ACC112 (cell line): ENCODE data around the gene RTN4RL1.
"Not testable (repeated sequence)": the region's sequence is repeated elsewhere in the genome, so short reads cannot be mapped to it uniquely, and the experiment has no call there.

Experiments
- H2AFZ ChIP-seq: fragments of 200-600 bp; sonication (generic); one replicate; pipeline ENCODE4 v1.6.0; 2017; ENCODE audit warnings: antibody characterized with exemption, low read length; ENCODE audit not compliant: unreplicated experiment
- H3K27ac ChIP-seq: fragments of 200-600 bp; sonication (generic); 2 replicates; pipeline ENCODE4 v1.5.1; 2014; ENCODE audit warnings: low read depth, mild to moderate bottlenecking, antibody characterized with exemption, low read length, moderate library complexity
- H3K27me3 ChIP-seq: fragments of 200-600 bp; sonication (generic); 2 replicates; pipeline ENCODE4 v1.6.1; 2014; ENCODE audit warnings: mild to moderate bottlenecking, antibody characterized with exemption, low read length, moderate library complexity, mixed read lengths; ENCODE audit not compliant: insufficient read depth
- H3K36me3 ChIP-seq: fragments of 200-600 bp; sonication (generic); 2 replicates; pipeline ENCODE4 v1.6.1; 2016; ENCODE audit warnings: mild to moderate bottlenecking, antibody characterized with exemption, low read length, moderate library complexity, mixed read lengths; ENCODE audit not compliant: insufficient read depth
- H3K4me1 ChIP-seq: fragments of 200-600 bp; sonication (generic); one replicate; pipeline ENCODE4 v1.6.1; 2016; ENCODE audit warnings: low read length, mixed read lengths; ENCODE audit not compliant: insufficient read depth, unreplicated experiment, control insufficient read depth
- H3K4me3 ChIP-seq: fragments of 200-600 bp; sonication (generic); 2 replicates; pipeline ENCODE4 v1.5.1; 2014; ENCODE audit warnings: mild to moderate bottlenecking, low read depth, low read length
- H3K79me2 ChIP-seq: fragments of 200-600 bp; sonication (generic); one replicate; pipeline ENCODE4 v1.6.0; 2016; ENCODE audit warnings: low read length; ENCODE audit not compliant: control insufficient read depth, unreplicated experiment, insufficient read depth

The RTN4RL1 gene

DNA sequence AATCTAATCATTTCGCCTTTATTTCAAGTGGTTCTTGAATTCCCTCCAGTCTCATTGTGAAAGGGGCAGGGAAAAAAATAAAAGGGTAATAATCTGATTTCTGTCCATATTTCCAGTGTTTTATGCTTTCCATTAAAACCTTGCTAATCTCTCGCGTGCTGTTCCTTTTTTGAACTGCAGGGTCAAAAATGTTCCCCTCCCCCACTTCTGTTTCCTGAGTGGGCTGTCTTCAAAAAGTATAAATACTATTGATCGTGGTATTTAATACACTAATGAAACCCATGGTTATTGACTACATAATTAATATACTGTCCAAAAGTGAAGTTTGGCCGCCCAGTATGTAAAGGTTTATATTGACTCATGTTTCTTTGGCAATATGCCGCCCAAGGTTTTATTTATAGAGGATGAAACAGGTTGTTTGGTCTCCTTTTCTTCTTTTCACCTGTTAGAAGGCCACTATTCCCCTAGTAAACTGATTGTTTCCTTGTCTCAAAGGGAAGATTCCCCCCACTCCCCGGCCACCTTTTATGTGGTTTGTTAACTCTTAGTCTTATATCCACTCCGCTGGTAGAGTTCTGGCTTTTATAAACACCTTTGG is 125.6 kb downstream of the RTN4RL1 start:
- Histone ChIP-seq H3K4me1 (no peaks in the 10 kb centered on the region), H3K36me3 (peaks cover 10% of the 10 kb centered on the region; the same call in 1 of the 2 replicates), H3K4me3 (no peak overlapping the region), H2AFZ (no peak overlapping the region), H3K27me3 (peaks cover 3% of the 10 kb centered on the region; the same call in 1 of the 2 replicates), H3K27ac (no peak overlapping the region), H3K79me2 (no peaks in the 10 kb centered on the region)

DNA sequence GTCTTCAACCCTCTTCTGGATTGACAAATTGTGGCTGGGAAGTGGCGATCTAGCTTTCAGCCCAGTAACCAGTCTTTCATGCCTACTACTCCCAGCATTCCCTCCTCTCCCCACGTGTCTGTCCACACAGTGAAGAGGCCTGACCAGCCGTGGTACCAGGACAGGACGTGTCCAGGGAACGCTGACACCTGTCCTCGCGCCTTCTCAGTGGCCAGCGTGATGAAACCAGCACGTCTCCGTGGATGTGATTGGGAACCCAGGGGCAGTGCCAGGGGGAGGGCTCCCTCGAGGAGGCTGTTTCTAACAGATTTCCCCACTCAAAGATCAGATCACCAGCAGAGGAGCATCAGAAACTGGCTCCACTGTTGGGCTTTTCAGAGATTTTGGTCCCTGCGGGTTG is 126.3 kb downstream of the RTN4RL1 start:
- no peak overlapping the region for H3K27ac ChIP-seq
- H3K27me3 ChIP-seq: no peaks in the 10 kb centered on the region
- H3K36me3 ChIP-seq: peaks cover 10% of the 10 kb centered on the region; the same call in 1 of the 2 replicates
- H3K4me3 ChIP-seq: no peak overlapping the region
- no peak overlapping the region for H2AFZ ChIP-seq
- H3K4me1 ChIP-seq: no peaks in the 10 kb centered on the region
- H3K79me2 ChIP-seq: no peaks in the 10 kb centered on the region

DNA sequence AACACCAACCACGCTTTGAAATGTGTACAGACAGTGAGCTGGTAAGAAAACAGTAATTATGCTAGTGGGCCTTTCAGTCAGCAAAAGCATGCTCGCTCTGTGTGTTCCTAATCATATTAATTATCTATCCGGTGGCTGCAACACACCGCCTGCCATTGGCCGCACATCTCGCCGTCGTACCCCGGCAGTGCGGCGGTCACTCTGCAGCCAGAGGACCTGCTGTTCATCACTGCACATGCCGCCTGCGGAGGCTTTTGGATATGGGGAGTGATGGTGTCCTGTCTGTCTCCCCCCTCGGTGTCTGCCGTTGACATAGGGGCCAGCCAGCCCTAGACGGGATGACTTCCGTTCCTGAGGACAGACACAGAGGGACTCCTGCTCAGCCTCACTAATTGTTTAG is 126.8 kb downstream of the RTN4RL1 start:
- Histone ChIP-seq H3K79me2 (no peaks in the 10 kb centered on the region), H3K4me1 (no peaks in the 10 kb centered on the region), H3K36me3 (peaks cover 10% of the 10 kb centered on the region; the same call in 1 of the 2 replicates), H3K27me3 (no peaks in the 10 kb centered on the region), H3K27ac (no peak overlapping the region), H3K4me3 (no peak overlapping the region), H2AFZ (no peak overlapping the region)

- Histone ChIP-seq H3K36me3 (peaks cover 15% of the 10 kb centered on the region; the same call in 1 of the 2 replicates), H3K27ac (no peak overlapping the region), H3K27me3 (no peaks in the 10 kb centered on the region), H3K4me1 (no peaks in the 10 kb centered on the region), H2AFZ (no peak overlapping the region), H3K4me3 (no peak overlapping the region), H3K79me2 (no peaks in the 10 kb centered on the region)
Measured at GRCh38 chr17:1897105-1897656, 128.0 kb downstream of the RTN4RL1 start.

GRCh38 chr17:1896243-1897104 is 128.7 kb downstream of the RTN4RL1 start:
- H3K27ac ChIP-seq: no peak overlapping the region
- H3K36me3 ChIP-seq: peaks cover 15% of the 10 kb centered on the region; the same call in 1 of the 2 replicates

DNA sequence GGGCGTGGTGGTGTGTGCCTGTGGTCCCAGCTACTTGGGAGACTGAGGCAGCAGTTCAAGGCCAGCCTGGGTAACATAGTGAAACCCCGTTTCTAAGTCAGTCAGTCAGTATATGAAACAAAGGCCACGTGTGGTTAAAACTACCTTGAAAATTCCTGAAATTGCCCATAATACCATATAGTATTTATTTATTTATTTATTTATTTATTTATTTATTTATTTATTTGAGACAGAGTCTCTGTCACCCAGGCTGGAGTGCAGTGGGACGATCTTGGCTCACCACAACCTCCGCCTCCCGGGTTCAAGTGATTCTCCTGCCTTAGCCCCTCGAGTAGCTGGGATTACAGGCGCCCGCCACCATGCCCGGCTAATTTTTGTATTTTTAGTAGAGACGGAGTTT is 129.7 kb downstream of the RTN4RL1 start:
- not testable (repeated sequence) for H3K27ac ChIP-seq, H3K4me1 ChIP-seq, H3K79me2 ChIP-seq, H3K27me3 ChIP-seq, H3K4me3 ChIP-seq, H2AFZ ChIP-seq
- H3K36me3 ChIP-seq: peaks cover 19% of the 10 kb centered on the region; the same call in 1 of the 2 replicates

More at GRCh38 chr17:1896243-1897104, 128.7 kb downstream of the RTN4RL1 start:
- Histone ChIP-seq H3K79me2 (no peaks in the 10 kb centered on the region), H3K27me3 (no peaks in the 10 kb centered on the region), H3K4me1 (no peaks in the 10 kb centered on the region), H2AFZ (no peak overlapping the region), H3K4me3 (no peak overlapping the region)

GRCh38 chr17:1894753-1895339 is 130.3 kb downstream of the RTN4RL1 start:
- no peaks in the 10 kb centered on the region for H3K79me2 ChIP-seq
- no peak overlapping the region for H3K27ac ChIP-seq
- H3K27me3 ChIP-seq: no peaks in the 10 kb centered on the region
- no peak overlapping the region for H2AFZ ChIP-seq
- no peaks in the 10 kb centered on the region for H3K4me1 ChIP-seq
- no peak overlapping the region for H3K4me3 ChIP-seq
- H3K36me3 ChIP-seq: peaks cover 19% of the 10 kb centered on the region; the same call in 1 of the 2 replicates

DNA sequence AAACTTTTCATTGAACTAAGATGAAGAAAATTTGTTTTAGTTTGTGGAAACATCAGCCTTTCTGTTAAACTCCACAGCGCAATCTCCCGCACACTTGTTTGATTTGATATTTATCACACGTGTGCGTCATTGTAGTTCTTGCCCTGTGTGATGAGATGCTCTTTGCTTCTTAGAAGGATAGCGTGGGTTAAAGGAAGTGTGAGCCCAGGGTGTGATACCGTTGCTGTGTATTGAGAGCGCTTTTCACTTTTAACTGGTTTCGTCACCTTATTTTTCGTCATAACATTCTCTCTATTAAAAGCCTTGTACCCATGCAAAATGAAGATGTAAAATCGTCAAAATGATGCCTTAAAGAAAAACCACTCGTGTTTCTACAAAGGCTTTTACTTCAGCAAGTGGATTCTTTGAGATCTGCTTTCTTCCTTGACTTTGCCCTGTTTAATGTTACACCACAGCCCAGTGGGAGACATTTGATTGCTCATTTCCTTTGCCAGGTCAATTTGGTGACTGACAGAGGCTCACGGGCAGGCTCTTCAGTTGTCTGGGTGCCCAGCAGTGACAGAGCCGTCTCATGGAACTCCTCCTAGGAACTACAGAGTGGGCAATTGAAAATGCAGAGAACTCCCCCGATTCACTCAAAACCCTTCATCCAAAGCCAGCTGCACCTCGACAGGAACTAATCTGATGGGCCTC is 134.2 kb downstream of the RTN4RL1 start:
- Histone ChIP-seq H3K27ac (no peak overlapping the region), H3K4me3 (no peak overlapping the region), H3K4me1 (no peaks in the 10 kb centered on the region), H3K36me3 (peaks cover 23% of the 10 kb centered on the region; the same call in 1 of the 2 replicates), H3K79me2 (no peaks in the 10 kb centered on the region), H3K27me3 (no peaks in the 10 kb centered on the region), H2AFZ (no peak overlapping the region)

GRCh38 chr17:1888741-1889140 is 136.4 kb downstream of the RTN4RL1 start:
- Histone ChIP-seq H3K4me3 (no peak overlapping the region), H3K4me1 (no peaks in the 10 kb centered on the region), H2AFZ (no peak overlapping the region), H3K79me2 (no peaks in the 10 kb centered on the region), H3K27ac (no peak overlapping the region), H3K27me3 (no peaks in the 10 kb centered on the region), H3K36me3 (peaks cover 42% of the 10 kb centered on the region)
